Activated naive CD8-positive, alpha-beta T cell treated with anti-CD3 and anti-CD28 coated beads, Interleukin-2, amount 10 ng/mL, durations not matched to agents 7 days and 5 days (primary cell): ENCODE results near the gene NUFIP2. TPM values are rescaled to one million over a fixed set of nuclear protein-coding genes. Genes with fewer than 3 reads are reported as not detected.

Experiments
- ATAC-seq: fragments of 150-1000 bp; cut with Tn5 transposase; one replicate; pipeline ENCODE4 v1.10.0; 2021; ENCODE audit warnings: low read depth, moderate library complexity
- POLR2A ChIA-PET: fragments of 350-600 bp; sonication (Branson Sonifier 250); formaldehyde crosslinking; loops from one replicate; lab custom pipeline; 2021; ENCODE audit warnings: antibody characterized with exemption; lab: Charles Lee
- DNase-seq: peaks from one replicate; pipeline ENCODE4 v3.0.0; 2021
- H3K27ac Mint-ChIP-seq: one replicate; pipeline ENCODE4 v1.8.0; 2022; ENCODE audit warnings: mild to moderate bottlenecking, mixed read lengths
- H3K27me3 Mint-ChIP-seq: one replicate; pipeline ENCODE4 v1.8.0; 2022; ENCODE audit warnings: mild to moderate bottlenecking, moderate library complexity, mixed read lengths
- H3K36me3 Mint-ChIP-seq: one replicate; pipeline ENCODE4 v1.8.0; 2021; ENCODE audit warnings: mild to moderate bottlenecking, mixed read lengths
- H3K4me1 Mint-ChIP-seq: one replicate; pipeline ENCODE4 v1.8.0; 2021; ENCODE audit warnings: mixed read lengths
- H3K4me3 Mint-ChIP-seq: one replicate; pipeline ENCODE4 v1.8.0; 2022; ENCODE audit warnings: mild to moderate bottlenecking, moderate library complexity, mixed read lengths
- H3K9me3 Mint-ChIP-seq: one replicate; pipeline ENCODE4 v1.8.0; 2021; ENCODE audit warnings: mixed read lengths
- total RNA-seq, 2 experiments: library from RNA; stranded (reverse); gene quantifications; one replicate each; pipeline ENCODE4 v1.2.3, GENCODE V29; 2021

The NUFIP2 gene
- total RNA-seq, 2 experiments from 2014 or later = 64.7 to 68.4 TPM

GRCh38 chr17:29256735-29257466, 37.0 kb downstream of the NUFIP2 start:
- peaks cover 3% of the 10 kb centered on the region for H3K4me1 Mint-ChIP-seq
- H3K36me3 Mint-ChIP-seq = peaks cover 15% of the 10 kb centered on the region
- H3K27me3 Mint-ChIP-seq = no peaks in the 10 kb centered on the region
- DNase-seq (no peak), ATAC-seq (no peak)
- H3K9me3 Mint-ChIP-seq = no peaks in the 10 kb centered on the region
- H3K4me3 Mint-ChIP-seq = no peak overlapping the region
- no peak overlapping the region for H3K27ac Mint-ChIP-seq
- POLR2A ChIA-PET = interaction anchor here (1.4 kb wide), 1 partner anchor 37 kb away, joined by 3 read pairs; the partner anchor contains the start of gene NUFIP2

- ATAC-seq (no peak), DNase-seq (no peak)
- H3K27ac Mint-ChIP-seq = no peak overlapping the region
- H3K4me3 Mint-ChIP-seq = no peak overlapping the region
- H3K4me1 Mint-ChIP-seq = peaks cover 3% of the 10 kb centered on the region
- H3K9me3 Mint-ChIP-seq = no peaks in the 10 kb centered on the region
- no peaks in the 10 kb centered on the region for H3K27me3 Mint-ChIP-seq
- POLR2A ChIA-PET = interaction anchor here (0.9 to 1.4 kb wide), 2 partner anchors 38 kb away, joined by 3 read pairs; partner anchors contain the start of gene NUFIP2
- peaks cover 16% of the 10 kb centered on the region for H3K36me3 Mint-ChIP-seq
Observed at GRCh38 chr17:29255926-29256522, 37.9 kb downstream of the NUFIP2 start.

DNA sequence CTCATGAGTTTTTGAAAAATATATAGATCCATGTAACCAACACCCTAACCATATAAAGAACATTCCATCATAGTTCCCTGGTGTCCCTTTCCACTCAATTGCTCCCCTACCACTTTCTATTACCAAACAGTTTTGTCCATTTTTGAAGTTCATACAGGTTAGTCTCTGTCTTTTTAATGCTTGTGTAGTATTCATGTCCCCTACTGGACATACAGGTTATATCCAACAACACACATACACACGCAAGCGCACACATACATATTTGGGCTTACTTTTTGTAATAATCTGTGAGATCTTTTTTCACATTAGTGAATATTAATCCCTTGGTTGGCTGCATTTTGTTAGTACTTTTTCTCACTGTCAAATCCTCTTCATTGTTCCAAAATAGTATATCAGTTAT, 40.9 kb downstream of the NUFIP2 start:
- peaks cover 10% of the 10 kb centered on the region for H3K36me3 Mint-ChIP-seq

DNA sequence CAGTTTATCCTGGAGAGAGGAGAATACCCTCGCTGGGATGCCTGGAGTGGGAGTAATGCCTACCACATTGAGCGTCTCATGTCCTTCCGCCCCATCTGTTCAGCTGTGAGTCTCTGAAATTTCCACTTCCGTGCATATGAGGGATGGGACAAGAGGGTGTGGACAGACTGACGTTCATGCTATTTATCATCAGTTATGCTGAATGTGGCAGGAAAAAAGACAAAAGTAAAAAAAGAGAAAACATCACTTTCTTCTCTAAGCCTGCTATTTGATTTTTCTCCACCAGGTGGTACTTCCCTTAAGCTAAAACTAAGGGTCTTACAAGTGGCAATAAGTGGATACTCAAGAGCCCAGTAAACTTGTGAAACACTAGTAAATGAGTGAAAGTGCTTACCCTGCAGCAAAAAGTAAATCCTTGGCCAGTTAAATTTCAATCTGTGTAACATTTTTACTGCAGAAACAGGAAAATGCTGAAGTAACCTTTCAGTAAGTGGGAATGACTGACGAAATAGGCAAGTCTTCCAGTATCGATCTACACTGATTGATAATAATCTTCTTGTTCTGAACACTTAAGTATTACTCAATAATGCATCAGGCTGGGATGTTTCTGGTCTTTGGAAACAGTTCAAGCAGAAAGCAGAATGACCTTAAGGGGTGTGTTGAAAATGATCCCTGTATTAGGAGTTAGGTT, 41.7 kb downstream of the NUFIP2 start:
- POLR2A ChIA-PET = no interaction called here
- Mint-ChIP-seq H3K4me3 (no peak overlapping the region), H3K4me1 (peaks cover 5% of the 10 kb centered on the region), H3K36me3 (peaks cover 10% of the 10 kb centered on the region), H3K27ac (no peak overlapping the region), H3K9me3 (no peaks in the 10 kb centered on the region), H3K27me3 (no peaks in the 10 kb centered on the region)
- ATAC-seq (no peak), DNase-seq (no peak)

More for the DNA sequence above, 40.9 kb downstream of the NUFIP2 start:
- no peaks in the 10 kb centered on the region for H3K27me3 Mint-ChIP-seq
- POLR2A ChIA-PET = no interaction called here
- peaks cover 3% of the 10 kb centered on the region for H3K4me1 Mint-ChIP-seq
- no peaks in the 10 kb centered on the region for H3K9me3 Mint-ChIP-seq
- no peak for ATAC-seq
- H3K27ac Mint-ChIP-seq = no peak overlapping the region
- no peak overlapping the region for H3K4me3 Mint-ChIP-seq
- no peak for DNase-seq

DNA sequence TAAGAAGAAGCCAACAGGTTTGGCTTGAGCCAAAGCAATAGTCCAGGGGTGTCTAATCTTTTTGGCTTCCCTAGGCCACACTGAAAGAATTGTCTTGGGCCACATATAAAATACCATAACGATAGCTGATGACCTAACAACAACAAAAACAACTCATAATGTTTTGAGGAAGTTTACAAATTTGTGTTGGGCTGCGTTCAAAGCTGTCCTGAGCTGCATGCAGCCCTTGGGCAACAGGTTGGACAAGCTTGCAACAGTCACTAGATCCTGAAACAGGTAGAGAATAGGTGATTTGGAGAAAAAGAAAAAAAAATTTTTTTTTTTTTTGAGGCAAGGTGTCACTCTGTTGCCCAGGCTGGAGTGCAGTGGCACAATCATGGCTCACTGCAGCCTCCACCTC, 42.8 kb downstream of the NUFIP2 start:
- POLR2A ChIA-PET = no interaction called here
- ATAC-seq (no peak), DNase-seq (no peak)
- no peak overlapping the region for H3K4me3 Mint-ChIP-seq
- H3K36me3 Mint-ChIP-seq = peaks cover 10% of the 10 kb centered on the region
- H3K27ac Mint-ChIP-seq = no peak overlapping the region
- no peaks in the 10 kb centered on the region for H3K9me3 Mint-ChIP-seq
- H3K4me1 Mint-ChIP-seq = peaks cover 2% of the 10 kb centered on the region
- H3K27me3 Mint-ChIP-seq = no peaks in the 10 kb centered on the region

DNA sequence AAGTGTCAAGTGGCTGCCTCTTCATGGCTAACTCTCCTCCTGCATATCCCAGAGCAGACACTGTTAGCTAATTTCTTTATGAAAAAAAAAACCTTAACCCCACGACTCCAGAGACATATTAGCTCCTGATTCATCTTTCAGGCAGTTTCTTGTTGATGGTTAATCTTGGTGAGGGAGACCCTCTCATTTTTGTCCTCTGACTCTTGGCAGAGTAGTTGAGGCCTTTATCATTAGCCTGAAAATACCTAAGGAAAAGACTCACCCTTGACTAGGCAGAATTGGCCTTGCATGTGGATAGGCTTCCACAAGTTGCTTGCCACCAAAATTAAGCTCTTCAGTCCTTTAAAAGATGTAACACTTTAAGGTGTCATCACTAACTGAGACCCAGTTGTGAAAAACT, 43.3 kb downstream of the NUFIP2 start:
- Mint-ChIP-seq H3K36me3 (peaks cover 8% of the 10 kb centered on the region), H3K4me1 (peaks cover 2% of the 10 kb centered on the region), H3K27me3 (no peaks in the 10 kb centered on the region), H3K4me3 (no peak overlapping the region), H3K27ac (no peak overlapping the region), H3K9me3 (no peaks in the 10 kb centered on the region)
- ATAC-seq = no peak
- POLR2A ChIA-PET = no interaction called here
- DNase-seq = no peak

GRCh38 chr17:29248845-29249244, 45.1 kb downstream of the NUFIP2 start:
- Mint-ChIP-seq H3K9me3 (no peaks in the 10 kb centered on the region), H3K36me3 (peaks cover 3% of the 10 kb centered on the region), H3K4me3 (no peak overlapping the region), H3K27me3 (no peaks in the 10 kb centered on the region), H3K4me1 (peaks cover 2% of the 10 kb centered on the region), H3K27ac (no peak overlapping the region)
- ATAC-seq = no peak
- POLR2A ChIA-PET = interaction anchor here (0.9 kb wide), 1 partner anchor 44 kb away, joined by 3 read pairs; no protein-coding TSS in a partner anchor
- no peak for DNase-seq

GRCh38 chr17:29247219-29247618, 46.7 kb downstream of the NUFIP2 start:
- POLR2A ChIA-PET = no interaction called here
- no peak overlapping the region for H3K27ac Mint-ChIP-seq

DNA sequence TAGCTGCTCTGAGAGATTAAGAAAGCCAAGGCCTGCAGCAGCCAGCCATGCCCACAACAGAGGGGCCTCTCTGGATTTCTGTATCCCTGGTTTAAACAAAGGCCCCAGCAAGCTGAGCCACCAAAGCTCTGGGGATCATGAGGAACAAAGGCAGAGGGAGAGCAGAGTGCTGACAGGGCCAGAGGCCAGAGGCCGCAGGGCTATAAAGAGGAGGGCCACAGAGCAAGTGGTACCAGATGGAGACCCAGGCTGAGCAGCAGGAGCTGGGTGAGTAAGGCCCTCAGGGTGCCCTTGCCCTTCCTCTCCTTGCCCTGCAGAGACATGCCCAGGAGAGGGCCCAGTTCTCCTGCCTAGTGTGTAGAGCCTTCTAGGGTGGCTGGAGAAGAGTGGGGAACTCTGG, 47.3 kb downstream of the NUFIP2 start, which contains the start of gene CRYBA1:
CRYBA1 (plus strand) TSS at position 232 of the 400 bp plus-strand sequence; CDS start at position 237, 5 bp downstream.
- no peak for ATAC-seq
- no peak within 1 kb of the TSS for H3K4me3 Mint-ChIP-seq
- POLR2A ChIA-PET = no interaction called here
- H3K27ac Mint-ChIP-seq = no peak within 1 kb of the TSS
- no peaks in the 10 kb centered on the region for H3K9me3 Mint-ChIP-seq
- peaks cover 5% of the 10 kb centered on the region for H3K27me3 Mint-ChIP-seq
- peaks cover under 1% of the 10 kb centered on the region for H3K36me3 Mint-ChIP-seq
- peaks cover 2% of the 10 kb centered on the region for H3K4me1 Mint-ChIP-seq
- no peak for DNase-seq

More at GRCh38 chr17:29247219-29247618, 46.7 kb downstream of the NUFIP2 start:
- Mint-ChIP-seq H3K9me3 (no peaks in the 10 kb centered on the region), H3K4me1 (peaks cover 2% of the 10 kb centered on the region), H3K4me3 (no peak overlapping the region), H3K27me3 (peaks cover 5% of the 10 kb centered on the region), H3K36me3 (peaks cover 3% of the 10 kb centered on the region)
- DNase-seq (no peak), ATAC-seq (no peak)

DNA sequence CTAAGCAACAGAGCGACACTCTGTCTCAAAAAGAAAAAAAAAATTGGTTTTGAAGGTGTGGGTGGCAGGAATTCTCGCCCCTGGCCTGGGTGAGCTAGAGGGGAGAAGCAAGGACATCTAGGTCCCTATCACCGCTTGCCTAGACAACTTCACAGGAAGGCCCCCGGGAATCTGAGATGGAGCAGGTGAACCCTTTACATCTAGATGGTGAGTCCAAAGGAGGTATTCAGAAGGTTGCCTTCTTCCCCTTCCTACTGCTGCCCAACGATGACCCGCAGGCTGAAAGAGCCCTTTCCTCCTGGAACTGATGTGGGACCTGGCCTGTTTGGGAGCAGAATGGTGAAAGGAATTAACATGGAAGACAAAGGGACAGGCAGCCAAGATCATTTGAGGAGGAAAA, 48.5 kb downstream of the NUFIP2 start:
- no peaks in the 10 kb centered on the region for H3K36me3 Mint-ChIP-seq
- ATAC-seq (no peak), DNase-seq (no peak)
- H3K27me3 Mint-ChIP-seq = peaks cover 5% of the 10 kb centered on the region
- H3K4me3 Mint-ChIP-seq = no peak overlapping the region
- peaks cover 7% of the 10 kb centered on the region for H3K4me1 Mint-ChIP-seq
- H3K9me3 Mint-ChIP-seq = no peaks in the 10 kb centered on the region
- POLR2A ChIA-PET = no interaction called here
- H3K27ac Mint-ChIP-seq = no peak overlapping the region

- POLR2A ChIA-PET = no interaction called here
- DNase-seq (no peak), ATAC-seq (no peak)
- Mint-ChIP-seq H3K4me3 (no peak overlapping the region), H3K27ac (no peak overlapping the region), H3K4me1 (peaks cover 7% of the 10 kb centered on the region), H3K9me3 (no peaks in the 10 kb centered on the region), H3K27me3 (peaks cover 5% of the 10 kb centered on the region), H3K36me3 (no peaks in the 10 kb centered on the region)
Observed at GRCh38 chr17:29243792-29244191, 50.2 kb downstream of the NUFIP2 start.

- H3K27ac Mint-ChIP-seq = no peak overlapping the region
- ATAC-seq = no peak
- peaks cover 7% of the 10 kb centered on the region for H3K4me1 Mint-ChIP-seq
Observed at GRCh38 chr17:29242790-29243189, 51.2 kb downstream of the NUFIP2 start.

GRCh38 chr17:29242051-29242450, 51.9 kb downstream of the NUFIP2 start:
- Mint-ChIP-seq H3K27ac (no peak overlapping the region), H3K4me1 (peaks cover 5% of the 10 kb centered on the region), H3K36me3 (no peaks in the 10 kb centered on the region), H3K4me3 (no peak overlapping the region), H3K27me3 (peaks cover 5% of the 10 kb centered on the region), H3K9me3 (no peaks in the 10 kb centered on the region)
- no peak for DNase-seq
- ATAC-seq = no peak
- POLR2A ChIA-PET = interaction anchor here (1.1 kb wide), 1 partner anchor 52 kb away, joined by 3 read pairs; the partner anchor contains the start of gene NUFIP2

More at GRCh38 chr17:29242790-29243189, 51.2 kb downstream of the NUFIP2 start:
- no peaks in the 10 kb centered on the region for H3K36me3 Mint-ChIP-seq
- H3K27me3 Mint-ChIP-seq = peaks cover 5% of the 10 kb centered on the region
- H3K9me3 Mint-ChIP-seq = no peaks in the 10 kb centered on the region
- POLR2A ChIA-PET = interaction anchor here (1.1 kb wide), 1 partner anchor 51 kb away, joined by 3 read pairs; the partner anchor contains the start of gene NUFIP2
- no peak for DNase-seq
- no peak overlapping the region for H3K4me3 Mint-ChIP-seq
